Mesenchymal stem cell (in vitro differentiated cells and primary cell): ENCODE data around the gene TRIM43.
"Not testable (repeated sequence)": the region's sequence is repeated elsewhere in the genome, so short reads cannot be mapped to it uniquely, and the experiment has no call there.

ENCODE experiments used
- DNase-seq: peaks from one replicate; pipeline ENCODE4 v3.0.0-alpha.2; 2013
- H2AFZ ChIP-seq: one replicate; pipeline ENCODE4 v1.6.1; 2013; ENCODE audit warnings: low read depth, mild to moderate bottlenecking, control low read depth, inconsistent platforms, low read length, moderate library complexity
- H2AK5ac ChIP-seq: 2 replicates; pipeline ENCODE4 v1.6.1; 2013; ENCODE audit warnings: low read length, moderate library complexity, mild to moderate bottlenecking, inconsistent platforms; ENCODE audit not compliant: severe bottlenecking
- H2BK120ac ChIP-seq: one replicate; pipeline ENCODE4 v1.6.1; 2013; ENCODE audit warnings: low read depth, mild to moderate bottlenecking, inconsistent platforms, low read length, moderate library complexity
- H2BK12ac ChIP-seq, 2 experiments: one replicate each; pipeline ENCODE4 v1.6.1; 2013; ENCODE audit warnings: inconsistent platforms in 2 of 2, low read length in 2 of 2, mild to moderate bottlenecking in 2 of 2, moderate library complexity in 2 of 2, control low read depth in 1 of 2
- H2BK15ac ChIP-seq: one replicate; pipeline ENCODE4 v1.6.1; 2013; ENCODE audit warnings: mild to moderate bottlenecking, low read depth, inconsistent platforms; ENCODE audit not compliant: poor library complexity, severe bottlenecking
- H2BK5ac ChIP-seq: 2 replicates; pipeline ENCODE4 v1.6.1; 2013; ENCODE audit warnings: low read depth, mild to moderate bottlenecking, low read length, control low read depth, inconsistent platforms; ENCODE audit not compliant: poor library complexity, severe bottlenecking
- H3K14ac ChIP-seq, 2 experiments: one replicate each; pipeline ENCODE4 v1.6.1; 2013; ENCODE audit warnings: inconsistent platforms in 2 of 2, low read length in 2 of 2, control low read depth in 1 of 2, mild to moderate bottlenecking in 1 of 2, moderate library complexity in 1 of 2
- H3K18ac ChIP-seq, 2 experiments: one replicate each; pipeline ENCODE4 v1.6.1; 2013; ENCODE audit warnings: inconsistent platforms in 2 of 2, low read length in 2 of 2, control low read depth in 1 of 2, low read depth in 1 of 2, mild to moderate bottlenecking in 1 of 2
- H3K23ac ChIP-seq, 2 experiments: one replicate each; pipeline ENCODE4 v1.6.1; 2013; ENCODE audit warnings: inconsistent platforms in 2 of 2, low read length in 2 of 2, mild to moderate bottlenecking in 2 of 2, moderate library complexity in 2 of 2, control low read depth in 1 of 2
- H3K27ac ChIP-seq: 2 replicates; pipeline ENCODE4 v1.5.1; 2013; ENCODE audit warnings: mild to moderate bottlenecking, moderate library complexity, low read length, control low read depth, inconsistent platforms; ENCODE audit not compliant: poor library complexity, severe bottlenecking
- H3K27me3 ChIP-seq, 2 experiments: 2 replicates each; pipeline versions ENCODE4 v1.6.1 to v1.7.0; 2013; ENCODE audit warnings: low read length in 2 of 2, mild to moderate bottlenecking in 2 of 2, moderate library complexity in 2 of 2, control low read depth in 1 of 2, inconsistent platforms in 1 of 2; ENCODE audit not compliant: control insufficient read depth in 1 of 2, insufficient read depth in 1 of 2
- H3K36me3 ChIP-seq, 2 experiments: 2 replicates each; pipeline versions ENCODE4 v1.6.1 to v1.7.0; 2013; ENCODE audit warnings: low read length in 2 of 2, control low read depth in 1 of 2, inconsistent platforms in 1 of 2, low read depth in 1 of 2, mild to moderate bottlenecking in 1 of 2; ENCODE audit not compliant: insufficient read depth in 2 of 2, control insufficient read depth in 1 of 2
- H3K4ac ChIP-seq, 2 experiments: one replicate each; pipeline ENCODE4 v1.6.1; 2013; ENCODE audit warnings: inconsistent platforms in 2 of 2, low read length in 2 of 2, mild to moderate bottlenecking in 2 of 2, moderate library complexity in 2 of 2, control low read depth in 1 of 2, low read depth in 1 of 2
- H3K4me1 ChIP-seq: 2 replicates; pipeline ENCODE4 v1.6.1; 2013; ENCODE audit warnings: low read depth, low read length, control low read depth; ENCODE audit not compliant: control insufficient read depth, insufficient read depth
- H3K4me2 ChIP-seq: 2 replicates; pipeline ENCODE4 v1.6.1; 2013; ENCODE audit warnings: low read length, mild to moderate bottlenecking, inconsistent platforms; ENCODE audit not compliant: poor library complexity, severe bottlenecking
- H3K4me3 ChIP-seq, 2 experiments: 2 replicates each; pipeline versions ENCODE4 v1.5.1 to v1.7.0; 2013; ENCODE audit warnings: low read length in 2 of 2, mild to moderate bottlenecking in 2 of 2, control low read depth in 1 of 2, low read depth in 1 of 2; ENCODE audit not compliant: insufficient read depth in 1 of 2
- H3K79me1 ChIP-seq: replicated peaks from 2 replicates; pipeline ENCODE4 v1.6.1; 2013; ENCODE audit warnings: mild to moderate bottlenecking, control low read depth, low read length, inconsistent platforms; ENCODE audit not compliant: poor library complexity, severe bottlenecking
- H3K9ac ChIP-seq: 2 replicates; pipeline ENCODE4 v1.7.0; 2013; ENCODE audit warnings: mild to moderate bottlenecking, low read length, moderate library complexity
- H3K9me3 ChIP-seq: 2 replicates; pipeline ENCODE4 v1.7.0; 2013; ENCODE audit warnings: mild to moderate bottlenecking, low read length; ENCODE audit not compliant: control insufficient read depth
- H4K8ac ChIP-seq: one replicate; pipeline ENCODE4 v1.6.1; 2013; ENCODE audit warnings: inconsistent platforms, mild to moderate bottlenecking, low read length, moderate library complexity
- H4K91ac ChIP-seq: one replicate; pipeline ENCODE4 v1.6.1; 2013; ENCODE audit warnings: mild to moderate bottlenecking, low read length, inconsistent platforms
- WGBS: methylation state at CpG from one replicate; pipeline ENCODE4 v1.1.7; 2013; ENCODE audit warnings: mixed read lengths; 5-methylcytosine and 5-hydroxymethylcytosine counted together

The TRIM43 gene

DNA sequence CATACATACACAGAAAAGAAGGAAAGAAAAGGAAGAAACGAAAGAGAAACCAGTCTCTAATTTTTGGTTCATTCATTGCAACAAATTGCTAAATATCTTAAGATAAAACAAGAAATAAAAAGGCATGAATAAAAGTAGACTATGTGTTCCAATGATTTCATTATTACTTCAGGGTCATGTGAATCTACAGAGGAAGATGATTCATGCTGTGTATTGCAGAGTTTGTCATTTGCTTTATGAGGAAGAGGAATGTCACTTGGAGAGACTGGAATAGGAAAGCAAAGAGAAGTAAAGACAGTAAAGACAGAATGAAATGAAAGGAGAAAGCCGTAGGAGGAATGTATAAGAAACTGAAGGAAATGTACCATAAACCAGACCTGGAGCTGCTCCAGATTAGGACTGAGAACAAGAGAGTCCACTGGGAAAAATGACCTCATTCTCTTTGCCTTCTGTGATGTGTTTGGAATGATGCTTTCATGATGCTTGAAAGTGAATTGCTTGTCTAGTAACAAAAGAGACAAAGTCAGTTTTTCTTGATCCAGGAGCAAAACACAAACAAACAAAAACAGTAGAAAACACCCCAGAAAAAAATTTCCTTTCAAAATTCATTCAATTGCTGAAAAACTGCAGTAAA is 41.9 kb downstream of the TRIM43 start:
- WGBS, result no CpG with 5 or more reads among the region's 2 CpGs
- H3K23ac ChIP-seq, H2BK15ac ChIP-seq: not testable (repeated sequence)

DNA sequence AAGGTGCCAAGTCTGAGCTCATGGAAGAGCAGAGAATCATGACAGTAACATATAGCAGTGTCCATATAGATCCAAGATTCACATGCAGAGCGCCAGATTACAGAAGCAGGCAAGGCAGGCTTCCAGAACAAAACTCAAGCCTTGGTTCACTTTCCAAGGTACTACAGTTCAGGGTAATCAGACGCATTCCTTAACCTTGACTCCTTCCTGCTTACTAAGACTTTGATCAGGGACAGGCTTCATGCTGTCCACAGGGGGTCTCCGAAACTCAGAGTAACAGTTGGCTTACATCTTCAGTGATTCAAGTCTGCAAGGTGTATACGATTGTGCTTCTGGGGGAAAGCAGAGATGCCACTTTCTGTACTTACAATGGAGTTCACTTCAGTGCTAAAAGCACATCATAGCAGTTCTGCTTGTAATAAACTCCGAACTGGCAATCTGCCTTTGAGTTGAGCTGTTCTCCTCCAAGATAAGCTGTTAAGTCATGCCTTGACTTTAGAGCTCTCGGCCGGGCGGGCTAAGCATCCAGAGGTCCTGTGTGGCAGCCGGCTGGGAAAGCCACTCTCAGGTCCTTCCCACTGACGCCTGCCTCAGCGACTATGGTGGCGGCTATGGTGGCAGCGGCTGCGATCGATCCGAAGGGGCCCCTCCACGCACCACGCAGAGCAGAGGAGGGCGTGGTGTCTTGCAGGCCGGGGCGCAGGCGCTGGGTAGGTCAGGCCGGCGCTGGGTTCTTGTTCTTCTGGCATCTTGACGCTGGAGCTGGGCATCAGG is 48.9 kb downstream of the TRIM43 start:
- not testable (repeated sequence) for H2BK5ac ChIP-seq, H3K4ac ChIP-seq, H3K27me3 ChIP-seq, H4K91ac ChIP-seq, DNase-seq, H4K8ac ChIP-seq, H3K27ac ChIP-seq, H3K79me1 ChIP-seq, H3K4me2 ChIP-seq, H2BK120ac ChIP-seq, H2AFZ ChIP-seq, H3K4me1 ChIP-seq, H2BK12ac ChIP-seq, H3K23ac ChIP-seq, H3K18ac ChIP-seq, H2AK5ac ChIP-seq, H2BK15ac ChIP-seq, H3K9ac ChIP-seq, H3K14ac ChIP-seq, H3K9me3 ChIP-seq, H3K36me3 ChIP-seq, H3K4me3 ChIP-seq
- no CpG with 5 or more reads among the region's 25 CpGs for WGBS

More for the DNA sequence above, 41.9 kb downstream of the TRIM43 start:
- H3K79me1 ChIP-seq, H3K18ac ChIP-seq, H3K27me3 ChIP-seq, H3K9me3 ChIP-seq, H3K9ac ChIP-seq, H3K4me1 ChIP-seq, H2BK120ac ChIP-seq, H2BK12ac ChIP-seq, H3K4me3 ChIP-seq, H2AFZ ChIP-seq, DNase-seq, H3K4me2 ChIP-seq, H4K8ac ChIP-seq, H2BK5ac ChIP-seq, H3K4ac ChIP-seq, H3K36me3 ChIP-seq, H3K27ac ChIP-seq, H4K91ac ChIP-seq, H3K14ac ChIP-seq, H2AK5ac ChIP-seq: not testable (repeated sequence)

GRCh38 chr2:95641289-95641575 is 49.4 kb downstream of the TRIM43 start:
- H4K8ac ChIP-seq, H3K4me2 ChIP-seq, H2BK120ac ChIP-seq, H3K18ac ChIP-seq, H3K14ac ChIP-seq, H2AK5ac ChIP-seq, H2AFZ ChIP-seq, H3K4me1 ChIP-seq, H2BK15ac ChIP-seq, H3K9ac ChIP-seq, H3K4ac ChIP-seq, H2BK12ac ChIP-seq, H3K27me3 ChIP-seq, H3K9me3 ChIP-seq, H4K91ac ChIP-seq, H3K79me1 ChIP-seq, DNase-seq, H3K27ac ChIP-seq, H3K36me3 ChIP-seq, H3K23ac ChIP-seq, H2BK5ac ChIP-seq, H3K4me3 ChIP-seq: not testable (repeated sequence)
- no CpG with 5 or more reads among the region's 9 CpGs for WGBS

DNA sequence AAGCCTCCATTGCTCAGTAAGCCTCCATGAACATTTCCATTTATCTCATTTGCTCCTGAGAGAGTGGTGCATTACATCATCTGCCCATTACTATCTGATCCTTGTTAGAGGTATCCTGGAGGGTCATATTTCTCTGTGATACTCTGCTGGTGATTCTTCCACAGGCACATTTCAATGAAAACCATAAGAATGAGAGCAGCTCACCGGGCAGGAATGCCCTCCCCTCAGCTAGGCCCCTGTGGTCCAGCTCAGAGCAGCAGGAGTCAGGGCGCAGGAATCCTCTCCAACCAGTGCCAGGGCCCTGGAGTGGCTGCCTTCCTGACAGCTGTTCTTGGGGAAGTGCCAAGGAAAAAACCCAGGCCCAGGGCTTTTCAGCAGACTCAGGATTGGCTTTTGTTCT is 50.0 kb downstream of the TRIM43 start:
- not testable (repeated sequence) for H4K91ac ChIP-seq, H2BK12ac ChIP-seq, H2BK5ac ChIP-seq

More for the DNA sequence above, 50.0 kb downstream of the TRIM43 start:
- peak; percentile 4 for DNase-seq
- H2AFZ ChIP-seq, H3K14ac ChIP-seq, H3K4me2 ChIP-seq, H2AK5ac ChIP-seq, H3K23ac ChIP-seq, H3K4me3 ChIP-seq, H3K9me3 ChIP-seq, H2BK15ac ChIP-seq, H4K8ac ChIP-seq, H3K27me3 ChIP-seq, H2BK120ac ChIP-seq, H3K18ac ChIP-seq, H3K4ac ChIP-seq, H3K4me1 ChIP-seq, H3K79me1 ChIP-seq, H3K9ac ChIP-seq, H3K36me3 ChIP-seq: not testable (repeated sequence)
- WGBS, result no CpG with 5 or more reads among the region's 2 CpGs
- peak overlapping the region; percentile 38 for H3K27ac ChIP-seq
